ENCODE data around the gene PTPMT1.

PTPMT1 gene

GRCh38 chr11:47607380-47607779 is 42.0 kb downstream of the PTPMT1 start:
- DNase-seq (ENCODE audit: extremely low read depth, low read depth), result peak; percentile 67
- no peak for TF ChIP-seq CTCF (IDR thresholded peaks at IDR 0.05; ENCODE audit: low read depth, low read length)

GRCh38 chr11:47609675-47610074 is 44.3 kb downstream of the PTPMT1 start:
- no peak for DNase-seq (ENCODE audit: extremely low read depth, low read depth)
- no peak for TF ChIP-seq CTCF (IDR thresholded peaks at IDR 0.05; ENCODE audit: low read depth, low read length)

- DNase-seq (ENCODE audit: extremely low read depth, low read depth), result no peak
- TF ChIP-seq CTCF (IDR thresholded peaks at IDR 0.05; ENCODE audit: low read depth, low read length), result no peak
Observed at GRCh38 chr11:47611348-47611794, 46.0 kb downstream of the PTPMT1 start.

DNA sequence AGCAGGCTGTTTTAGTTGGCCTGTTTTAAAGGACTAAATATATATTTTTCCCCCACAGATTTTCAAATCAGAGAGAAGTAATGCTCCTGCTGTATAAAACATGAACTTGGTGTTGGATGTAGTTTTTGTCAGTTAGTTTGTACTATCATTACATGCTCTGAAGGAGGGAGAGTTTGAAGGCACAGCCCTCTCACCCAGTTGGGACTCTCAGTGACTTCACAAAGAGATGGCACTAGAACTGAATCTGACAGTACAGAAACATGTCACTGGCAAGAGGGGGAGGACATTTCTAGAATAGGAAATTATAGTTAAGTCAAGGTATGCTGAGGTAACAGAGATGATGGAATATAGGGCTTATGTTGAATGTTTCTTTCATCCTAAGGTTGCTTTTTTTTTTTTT is 49.9 kb downstream of the PTPMT1 start:
- TF ChIP-seq CTCF (IDR thresholded peaks at IDR 0.05; ENCODE audit: low read depth, low read length), result no peak
- DNase-seq (ENCODE audit: extremely low read depth, low read depth), result no peak

GRCh38 chr11:47616726-47617416 is 51.5 kb downstream of the PTPMT1 start:
- TF ChIP-seq CTCF (IDR thresholded peaks at IDR 0.05; ENCODE audit: low read depth, low read length), result no peak; the same call in none of the 2 replicates
- DNase-seq (ENCODE audit: extremely low read depth, low read depth), result peak; percentile 71

GRCh38 chr11:47617417-47617809 is 52.0 kb downstream of the PTPMT1 start:
- TF ChIP-seq CTCF (IDR thresholded peaks at IDR 0.05; ENCODE audit: low read depth, low read length), result no peak
- peak; percentile 34 for DNase-seq (ENCODE audit: extremely low read depth, low read depth)

DNA sequence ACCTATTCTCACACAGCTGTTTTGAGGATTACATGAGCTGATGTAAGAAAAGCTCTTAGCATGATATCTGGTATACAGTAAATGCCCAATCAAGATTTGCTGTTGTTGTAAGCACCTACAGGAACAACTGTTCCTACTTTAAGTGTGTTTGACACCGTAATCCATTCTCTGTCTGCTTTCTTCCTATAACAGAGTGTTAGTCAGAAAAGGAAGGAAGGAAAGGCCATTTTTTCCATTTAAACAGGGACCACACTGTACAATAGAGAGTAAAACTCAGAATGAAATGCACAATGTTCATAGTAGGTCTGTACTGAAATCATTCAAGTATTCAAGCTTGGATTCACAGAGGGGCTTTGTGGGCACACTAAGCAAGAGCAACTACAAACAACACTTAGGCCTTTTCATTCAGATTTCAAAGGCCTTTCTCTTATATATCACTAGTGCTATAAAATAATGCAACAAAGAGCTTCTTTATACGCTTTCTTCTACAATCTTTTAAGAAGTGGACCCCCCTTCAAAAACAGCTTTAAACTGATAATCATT is 55.5 kb downstream of the PTPMT1 start:
- DNase-seq (ENCODE audit: extremely low read depth, low read depth), result no peak
- TF ChIP-seq CTCF (IDR thresholded peaks at IDR 0.05; ENCODE audit: low read depth, low read length), result no peak

Data from AG09319 (cell line).